ENCODE data around the gene POLR2F.
A peak's percentile ranks its signal among the peaks of the same experiment; 100 is the strongest.

The POLR2F gene

DNA sequence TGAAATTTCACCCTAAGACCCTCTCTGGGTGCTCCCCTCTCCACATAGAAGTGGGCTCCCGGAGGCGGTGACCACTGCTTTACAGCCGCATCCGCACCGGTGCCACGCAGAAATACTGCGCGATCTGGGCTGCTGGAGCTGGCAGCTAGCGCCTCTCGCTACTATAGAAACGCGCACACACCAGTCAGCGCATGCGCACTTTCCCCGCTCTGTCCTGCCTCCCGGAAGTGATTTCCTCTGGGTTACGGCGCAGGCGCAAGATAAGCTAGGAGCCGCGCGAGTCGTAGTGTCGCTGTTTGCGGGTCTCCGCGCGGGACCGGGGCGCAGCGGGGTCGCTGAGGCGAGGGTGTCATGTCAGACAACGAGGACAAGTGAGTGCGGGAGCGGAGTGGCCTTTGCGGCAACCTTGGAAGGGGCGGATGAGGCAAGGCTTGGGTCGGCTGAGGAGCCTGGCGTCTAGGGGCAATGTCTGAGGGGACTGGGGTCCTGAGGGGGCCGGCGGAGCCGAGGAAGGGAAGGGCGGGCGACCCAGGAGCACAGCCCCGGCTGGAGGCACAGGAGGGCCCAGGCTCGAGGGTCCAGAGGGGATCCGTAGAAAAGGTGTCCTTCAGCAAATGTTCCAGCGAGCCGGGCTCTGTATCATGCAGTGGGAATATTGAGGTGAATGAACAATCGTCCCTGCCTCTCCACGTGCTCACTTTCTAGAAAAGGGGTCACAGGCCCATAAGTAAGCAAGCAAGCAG is at the start of gene POLR2F, which contains the start of gene C22orf23:
Gene POLR2F, plus strand, starts transcription at position 263 of the 743 bp plus-strand sequence. Its CDS starts 89 bp downstream, at position 352.
Gene C22orf23, minus strand, starts transcription at position 165 of the 743 bp plus-strand sequence. CDS start 452 bp downstream, outside the sequence.
- DNase-seq (ENCODE audit: low read depth) = peak; percentile 71

DNA sequence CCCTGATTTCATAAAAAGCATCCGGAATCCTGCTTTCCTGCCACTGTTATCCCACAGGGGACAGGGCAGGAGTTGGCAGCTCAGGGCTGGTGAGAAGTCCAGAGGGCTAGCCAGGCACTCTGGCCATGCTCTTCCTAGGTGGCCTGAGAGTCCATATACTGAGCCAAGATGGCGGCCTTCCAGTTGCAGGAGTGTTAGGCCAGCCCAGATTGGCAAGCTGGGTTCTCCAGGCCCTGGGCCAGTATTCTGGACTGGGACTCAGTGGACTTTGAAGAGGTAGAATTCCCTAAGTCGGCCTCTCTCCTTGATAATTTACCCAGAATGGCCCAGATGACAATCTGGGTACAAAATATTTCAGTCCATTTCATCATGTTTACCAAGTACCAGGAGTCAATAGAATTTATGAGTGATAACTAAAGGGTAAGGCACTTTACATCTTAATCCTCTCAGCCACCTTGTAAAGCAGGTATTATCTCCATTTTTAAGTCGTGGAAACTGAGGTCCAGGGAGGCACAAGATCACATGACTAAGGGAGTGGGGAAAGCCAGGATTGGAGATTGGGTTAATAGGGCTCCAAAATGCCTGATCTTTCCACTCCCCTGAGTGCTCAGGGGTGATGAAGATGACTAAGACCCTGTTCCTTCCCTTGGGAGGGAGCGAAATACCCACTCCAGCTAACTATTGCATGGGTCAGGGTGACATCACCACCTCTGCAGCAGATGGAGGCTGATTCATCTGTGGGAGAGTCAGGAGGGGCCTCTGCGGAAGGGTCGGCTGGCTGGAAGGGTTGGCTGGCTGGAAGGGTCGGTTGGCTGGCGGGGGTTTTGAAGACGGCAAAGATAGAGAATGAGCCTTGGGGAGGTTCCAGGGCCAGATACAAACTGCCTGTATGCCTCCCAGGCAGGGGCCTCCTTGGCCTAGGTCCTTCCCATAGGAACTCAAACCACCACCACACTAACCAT is 48.6 kb upstream of the POLR2F start:
- DNase-seq (ENCODE audit: low read depth) = peak; percentile 97

DNA sequence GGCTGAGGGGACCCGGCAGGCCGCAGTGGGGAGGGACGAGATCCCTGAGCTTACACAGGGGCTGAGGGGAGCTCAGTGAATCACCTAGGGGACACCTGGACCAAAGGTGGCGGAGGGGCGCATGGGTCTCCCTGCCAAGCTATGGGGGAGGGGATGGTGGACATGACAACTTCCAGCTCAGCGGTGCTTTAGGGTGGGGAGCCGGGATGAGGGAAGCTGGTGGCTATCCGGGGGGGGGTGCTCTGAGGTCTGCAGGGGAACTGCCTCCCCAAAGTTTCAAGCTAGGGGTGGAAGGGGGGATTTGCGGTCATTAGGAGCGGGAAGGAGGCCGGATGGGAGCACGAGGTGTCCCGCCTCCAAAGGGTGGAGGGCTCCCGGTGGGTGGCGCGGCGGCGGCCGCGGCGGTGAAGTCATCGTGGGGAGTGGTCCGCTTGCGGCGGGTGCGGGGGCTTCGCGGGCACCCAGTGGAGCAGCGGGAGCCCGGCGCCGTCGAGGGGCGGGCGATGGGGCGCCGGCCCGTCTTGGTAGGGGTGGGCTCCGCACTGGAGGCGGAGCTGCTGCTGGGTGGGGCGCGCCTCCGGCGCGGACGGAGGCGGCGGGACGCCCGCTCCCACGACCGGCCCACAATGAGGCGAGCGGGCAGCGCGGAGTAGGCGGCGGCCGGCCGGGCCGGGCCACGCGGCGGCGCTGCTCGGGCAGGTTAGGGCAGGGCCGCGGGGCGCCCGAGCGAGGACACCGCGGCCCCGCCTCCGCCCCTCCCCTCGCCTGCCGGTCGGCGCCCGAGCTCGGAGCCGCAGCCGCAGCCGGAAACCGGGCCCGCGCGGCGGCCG is 47.8 kb upstream of the POLR2F start, which contains the start of gene MICALL1:
Gene MICALL1, plus strand, starts transcription at position 764 of the 830 bp plus-strand sequence. CDS start 126 bp downstream, outside the sequence.
- no peak for DNase-seq (ENCODE audit: low read depth)

DNA sequence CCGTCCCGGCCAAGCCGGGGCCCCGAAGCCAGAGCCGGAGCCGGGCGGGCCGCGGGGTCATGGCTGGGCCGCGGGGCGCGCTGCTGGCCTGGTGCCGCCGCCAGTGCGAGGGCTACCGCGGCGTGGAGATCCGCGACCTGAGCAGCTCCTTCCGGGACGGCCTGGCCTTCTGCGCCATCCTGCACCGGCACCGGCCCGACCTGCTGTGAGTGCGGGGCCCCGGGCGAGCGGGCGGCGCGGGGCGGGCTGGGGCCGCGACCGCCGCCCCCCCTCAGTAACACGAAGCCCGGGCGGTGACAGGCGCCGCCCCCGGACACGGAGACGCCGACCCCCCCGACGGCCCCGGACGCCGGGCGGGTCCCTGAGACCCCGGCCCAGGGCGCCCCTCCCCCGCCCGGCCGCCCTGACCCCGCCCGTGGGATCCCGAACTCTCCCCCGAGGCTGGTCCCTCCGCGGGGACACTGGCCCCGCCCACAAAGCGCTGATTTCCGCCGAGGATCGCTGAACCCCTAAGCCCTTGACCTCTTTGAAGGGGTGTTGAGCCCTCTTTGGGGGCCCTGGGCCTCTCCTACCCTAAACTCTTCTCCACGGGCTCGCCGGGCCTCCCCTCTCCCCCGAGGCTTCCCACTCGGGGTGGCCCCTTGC is 47.0 kb upstream of the POLR2F start:
- DNase-seq (ENCODE audit: low read depth) = no peak

DNA sequence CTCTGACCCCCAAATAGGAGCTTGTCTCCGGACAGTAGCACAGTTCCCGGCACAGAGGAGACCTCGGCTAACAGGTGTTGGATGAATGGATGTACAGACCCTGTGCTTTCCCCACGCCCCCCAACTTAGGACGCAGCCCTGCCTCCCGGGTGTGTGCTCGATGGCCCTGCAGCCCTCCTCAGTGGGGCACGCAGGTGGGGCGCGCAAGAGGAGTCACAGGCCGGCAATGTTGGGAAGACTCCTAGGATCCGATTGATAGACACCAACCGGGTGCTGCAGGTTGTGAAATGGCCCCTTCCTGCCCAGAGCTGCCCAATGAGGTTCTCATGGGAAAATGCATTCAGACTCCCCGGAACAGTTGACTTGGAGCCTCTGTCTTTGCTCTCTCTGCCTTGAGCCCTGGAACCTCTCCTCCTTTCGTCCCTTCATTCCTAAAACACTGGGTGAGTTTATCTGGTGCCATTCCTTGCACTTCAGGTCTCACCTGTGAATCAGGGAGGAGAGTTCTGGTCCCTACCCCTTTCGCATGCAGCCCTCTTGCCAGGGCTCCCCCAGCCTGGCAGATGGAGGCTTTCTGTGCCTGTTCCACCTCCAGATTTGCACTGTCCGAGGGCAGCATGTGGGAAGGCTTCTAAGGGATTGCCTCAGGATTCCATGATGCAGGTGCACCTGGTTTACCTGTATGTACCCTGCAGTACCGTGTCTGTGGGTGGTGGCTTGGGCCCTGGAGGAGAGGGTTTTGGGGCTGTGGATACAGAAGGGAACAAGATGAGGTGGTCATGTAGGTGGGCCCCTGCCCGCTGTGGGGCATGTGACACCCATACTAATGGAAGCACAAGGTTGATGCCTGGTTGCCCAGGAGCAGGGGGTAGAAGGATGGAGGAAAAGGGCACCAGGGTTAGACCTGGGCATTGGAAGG is 46.2 kb upstream of the POLR2F start:
- DNase-seq (ENCODE audit: low read depth) = no peak

DNA sequence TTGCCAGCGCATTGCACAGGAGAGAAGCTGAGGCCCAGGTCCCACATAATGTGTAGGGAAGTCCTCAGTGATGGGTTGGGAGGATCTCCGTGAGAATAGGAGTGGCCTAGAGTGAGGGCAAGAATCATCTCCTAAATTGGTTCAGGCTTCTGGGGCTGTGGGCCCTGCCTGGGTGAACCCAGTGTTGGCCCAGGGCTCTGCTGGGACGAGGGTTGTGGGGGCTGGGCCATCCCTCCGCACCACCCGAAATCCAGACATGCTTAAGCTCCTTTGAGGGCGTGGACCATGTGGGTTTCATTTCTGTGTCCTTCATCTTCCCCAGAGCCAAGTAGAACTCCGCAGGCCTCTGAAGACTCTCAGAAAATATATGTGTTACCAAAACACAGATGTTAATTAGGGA is 43.7 kb upstream of the POLR2F start:
- DNase-seq (ENCODE audit: low read depth) = no peak

DNA sequence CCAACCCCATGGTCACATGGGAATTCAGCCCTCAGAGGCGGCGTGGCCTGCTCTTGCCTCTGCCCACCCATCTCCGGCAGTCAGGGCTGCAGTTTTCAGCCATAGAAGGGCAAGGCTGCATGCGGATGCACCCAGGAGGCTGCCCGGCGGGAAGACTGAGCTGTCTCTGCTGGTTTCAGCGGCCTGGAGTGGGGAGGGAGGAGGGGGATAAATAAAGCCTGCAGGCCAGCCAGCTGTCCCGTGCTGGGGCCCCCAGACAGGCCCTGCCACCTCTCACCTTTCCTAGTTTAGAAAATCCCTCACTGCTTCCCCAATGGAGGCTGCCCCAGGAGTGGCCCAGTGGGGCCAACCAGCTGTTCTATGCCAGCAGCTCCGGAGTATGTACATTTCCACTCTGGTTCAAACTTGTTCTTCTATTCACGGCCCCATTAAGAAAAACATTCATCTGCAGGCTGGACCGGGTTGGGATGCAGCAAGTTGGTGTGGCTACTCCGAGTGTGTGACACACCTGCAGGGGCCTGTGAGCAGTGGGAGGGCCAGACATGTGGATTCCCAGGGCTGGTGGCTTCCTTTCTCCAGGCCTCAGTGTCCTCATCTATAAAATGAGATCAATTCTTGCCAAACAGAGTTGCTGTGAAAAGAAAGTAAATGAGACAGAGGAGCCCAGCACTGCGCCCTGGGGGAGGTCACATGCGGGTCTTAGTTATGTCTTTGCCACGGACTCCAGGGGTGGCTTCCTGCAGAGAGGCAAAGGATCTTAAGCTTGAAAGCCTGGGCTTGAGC is 42.4 kb upstream of the POLR2F start:
- DNase-seq (ENCODE audit: low read depth) = no peak

DNA sequence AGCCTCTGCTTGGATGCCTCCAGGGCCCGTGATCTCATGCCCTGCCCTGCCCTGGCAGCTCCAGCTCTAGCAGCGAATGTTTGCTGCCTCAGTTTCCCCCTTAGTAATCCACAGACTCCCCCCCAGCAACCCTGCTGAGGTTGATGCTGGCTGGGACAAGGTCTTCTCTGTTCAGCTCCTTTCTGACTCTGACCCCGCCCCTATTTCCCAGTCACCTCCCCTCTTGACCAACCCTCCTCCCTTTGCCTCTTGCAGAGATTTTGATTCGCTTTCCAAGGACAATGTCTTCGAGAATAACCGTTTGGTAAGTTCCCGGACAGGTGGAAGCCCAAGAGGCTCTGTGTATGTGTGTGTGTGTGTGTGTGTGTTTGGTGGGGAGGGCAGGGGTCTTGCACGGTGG is 41.8 kb upstream of the POLR2F start:
- no peak for DNase-seq (ENCODE audit: low read depth)

DNA sequence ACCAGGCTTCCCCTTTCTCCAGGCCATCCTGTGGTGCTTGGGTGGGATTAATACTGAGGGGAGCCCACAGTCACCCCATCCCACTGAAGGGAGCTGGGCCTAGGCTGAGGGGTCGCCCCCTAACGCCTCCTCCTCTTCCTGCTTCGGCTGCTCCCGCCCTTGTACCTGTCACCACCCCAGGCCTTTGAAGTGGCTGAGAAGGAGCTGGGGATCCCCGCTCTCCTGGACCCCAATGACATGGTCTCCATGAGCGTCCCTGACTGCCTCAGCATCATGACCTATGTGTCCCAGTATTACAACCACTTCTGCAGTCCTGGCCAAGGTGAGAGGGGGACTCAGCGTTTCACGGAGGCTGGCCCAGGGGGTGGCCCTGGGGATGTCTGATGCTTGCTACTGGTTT is 41.3 kb upstream of the POLR2F start:
- DNase-seq (ENCODE audit: low read depth) = no peak

DNA sequence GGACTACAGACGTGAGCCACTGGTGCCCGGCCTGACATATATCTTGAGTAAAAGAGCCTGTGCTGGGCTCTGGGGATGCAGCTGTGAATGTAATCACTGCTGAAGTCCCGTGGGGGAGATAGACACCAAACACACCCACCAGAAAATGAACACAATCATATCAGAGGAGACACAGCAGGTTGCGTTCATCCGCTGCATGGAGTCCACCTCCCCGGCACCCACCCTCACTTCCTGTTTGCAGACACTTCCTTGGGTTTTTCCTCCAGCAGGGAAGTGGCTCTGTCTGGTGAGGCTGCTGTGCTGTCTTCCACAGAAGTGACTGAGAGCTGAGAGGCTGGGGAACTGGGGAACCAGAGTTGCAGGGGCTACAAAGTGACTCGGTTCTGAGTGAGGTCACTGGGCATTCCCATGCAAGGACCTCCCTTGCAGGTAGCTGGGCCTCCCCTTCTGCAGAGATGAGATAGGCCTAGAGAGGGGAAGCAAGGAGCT is 40.2 kb upstream of the POLR2F start:
- no peak for DNase-seq (ENCODE audit: low read depth)

DNA sequence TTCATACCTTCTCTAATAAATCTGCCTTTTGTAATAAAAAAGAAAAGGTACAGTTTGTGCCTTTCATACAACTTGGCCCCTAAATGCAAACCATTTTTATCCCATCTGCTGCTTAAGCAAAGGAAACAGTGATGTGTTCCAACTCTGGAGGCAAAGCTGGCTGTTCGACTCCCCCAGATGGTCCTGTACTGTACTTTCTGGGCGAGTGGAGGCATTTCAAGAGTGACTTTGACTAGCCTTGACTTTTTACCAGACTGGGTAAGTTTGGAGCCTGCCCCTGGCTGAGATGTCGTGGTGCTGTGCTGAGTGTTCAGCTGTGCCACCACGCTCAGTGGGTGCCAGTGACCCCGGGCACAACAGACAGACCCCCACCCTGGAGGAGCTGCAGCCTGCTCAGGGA is 37.2 kb upstream of the POLR2F start:
- no peak for DNase-seq (ENCODE audit: low read depth)

DNA sequence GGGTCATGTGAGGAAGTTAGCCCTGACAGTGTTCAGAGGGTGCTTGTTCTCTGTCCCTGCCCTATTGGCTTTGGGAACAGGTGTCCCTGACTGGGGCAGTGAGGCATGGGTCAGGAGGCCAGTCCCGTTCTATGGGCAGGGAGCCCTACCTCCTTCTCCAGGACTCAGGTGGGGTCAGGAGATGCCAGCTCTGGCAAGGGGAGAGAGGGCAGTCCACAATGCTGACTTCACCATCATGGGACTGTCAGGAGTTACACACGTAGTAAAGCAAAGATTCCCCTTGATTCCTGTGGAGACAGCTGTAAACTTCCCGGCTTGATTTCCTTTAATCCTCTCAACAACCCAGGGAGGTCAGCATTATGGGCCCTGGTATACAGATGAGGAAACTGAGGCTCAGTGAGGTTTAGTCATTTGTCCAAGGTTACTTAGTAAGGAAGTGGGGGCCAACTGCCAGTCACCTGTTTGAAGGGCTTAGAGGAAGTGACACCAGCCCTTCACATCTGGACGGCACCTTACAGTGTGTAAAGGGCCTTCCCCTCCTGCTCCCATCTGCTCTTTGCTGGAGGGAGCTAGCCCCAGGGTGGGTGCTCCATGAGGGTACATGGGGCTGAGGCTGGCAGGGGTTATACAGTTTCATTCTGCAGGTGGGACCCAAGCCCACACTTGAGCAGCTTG is 35.5 kb upstream of the POLR2F start:
- DNase-seq (ENCODE audit: low read depth) = no peak

DNA sequence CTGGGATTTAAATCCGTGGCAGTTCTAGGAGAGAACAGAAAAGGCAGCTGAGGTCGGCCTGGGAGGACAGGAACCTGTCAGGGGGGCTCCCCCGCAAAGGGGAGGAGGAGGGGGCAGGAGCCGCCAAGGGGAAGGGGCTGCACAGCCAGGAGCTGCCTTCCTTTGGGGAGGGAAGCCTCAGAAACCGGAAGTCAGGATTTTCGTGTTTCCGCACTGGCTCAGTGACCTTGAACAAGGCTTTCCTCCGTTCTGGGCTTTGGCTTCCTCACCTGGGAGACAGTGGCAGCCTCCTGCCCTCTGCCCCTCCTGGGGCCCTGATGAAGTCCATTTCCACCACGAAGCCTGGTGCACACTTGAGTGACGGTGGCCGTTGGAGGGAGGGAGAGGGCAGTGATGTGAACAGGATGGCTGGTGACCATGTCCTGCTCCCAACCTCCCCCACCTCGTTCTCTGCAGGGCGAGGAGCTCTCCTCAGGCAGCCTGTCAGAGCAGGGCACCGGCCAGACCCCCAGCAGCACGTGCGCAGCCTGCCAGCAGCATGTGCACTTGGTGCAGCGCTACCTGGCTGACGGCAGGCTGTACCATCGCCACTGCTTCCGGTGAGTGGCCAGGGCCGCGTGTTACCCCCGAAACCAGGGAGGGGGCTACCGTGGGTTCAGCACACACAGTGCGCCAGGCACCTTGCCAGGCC is 34.8 kb upstream of the POLR2F start:
- no peak for DNase-seq (ENCODE audit: low read depth)

DNA sequence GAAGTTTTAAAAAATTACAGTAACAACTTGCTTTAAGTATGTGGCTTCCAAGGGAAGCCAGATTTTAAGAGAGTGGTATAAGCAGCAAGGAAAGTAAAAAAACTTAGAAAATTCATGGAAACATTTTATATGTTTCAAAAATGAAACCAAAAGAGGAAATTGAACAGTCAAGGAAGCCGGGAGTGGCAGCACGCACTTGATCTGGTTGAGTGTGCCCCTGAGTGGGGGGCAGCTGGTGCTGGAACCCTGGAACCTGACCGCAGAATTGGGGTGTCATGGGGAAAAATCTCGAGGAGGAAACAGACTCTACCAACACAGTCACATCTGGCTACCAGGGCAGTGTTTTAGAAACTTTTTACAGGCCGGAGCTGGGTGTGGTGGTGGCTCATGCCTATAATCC is 33.4 kb upstream of the POLR2F start:
- DNase-seq (ENCODE audit: low read depth) = no peak

DNA sequence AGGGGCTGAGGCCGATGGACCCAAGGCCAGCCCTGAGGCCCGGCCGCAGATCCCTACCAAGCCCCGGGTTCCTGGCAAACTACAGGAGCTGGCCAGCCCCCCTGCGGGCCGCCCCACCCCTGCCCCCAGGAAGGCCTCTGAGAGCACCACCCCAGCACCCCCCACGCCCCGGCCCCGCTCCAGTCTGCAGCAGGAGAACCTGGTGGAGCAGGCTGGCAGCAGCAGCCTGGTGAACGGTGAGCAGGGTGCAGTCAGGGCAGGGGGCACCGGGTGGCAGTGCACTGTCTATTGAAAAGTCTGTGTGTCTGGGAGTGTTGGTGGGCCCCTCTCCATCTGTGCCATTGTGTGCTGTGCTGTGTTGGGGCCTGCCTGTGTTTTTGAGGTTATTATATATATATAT is 31.3 kb upstream of the POLR2F start:
- no peak for DNase-seq (ENCODE audit: low read depth)

DNA sequence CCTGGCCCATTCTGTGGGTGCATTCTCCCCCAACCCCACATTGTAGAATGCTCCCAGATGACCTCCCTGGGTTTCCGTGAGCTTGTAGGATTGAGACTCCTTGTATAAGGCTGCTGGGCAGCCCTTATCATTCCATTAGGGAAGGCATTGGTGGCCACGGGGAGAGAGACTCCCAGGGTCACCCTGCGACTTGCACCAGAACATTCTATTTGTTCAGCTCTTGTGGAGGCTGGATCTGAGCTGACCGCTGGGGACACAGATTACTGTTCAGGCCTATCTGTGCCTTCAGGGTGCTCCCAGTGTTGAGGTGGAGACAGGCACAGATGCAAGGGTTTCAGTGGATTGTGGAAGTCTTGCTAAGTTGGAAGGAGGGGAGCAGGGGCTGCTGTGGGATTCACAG is 29.6 kb upstream of the POLR2F start:
- DNase-seq (ENCODE audit: low read depth) = no peak

DNA sequence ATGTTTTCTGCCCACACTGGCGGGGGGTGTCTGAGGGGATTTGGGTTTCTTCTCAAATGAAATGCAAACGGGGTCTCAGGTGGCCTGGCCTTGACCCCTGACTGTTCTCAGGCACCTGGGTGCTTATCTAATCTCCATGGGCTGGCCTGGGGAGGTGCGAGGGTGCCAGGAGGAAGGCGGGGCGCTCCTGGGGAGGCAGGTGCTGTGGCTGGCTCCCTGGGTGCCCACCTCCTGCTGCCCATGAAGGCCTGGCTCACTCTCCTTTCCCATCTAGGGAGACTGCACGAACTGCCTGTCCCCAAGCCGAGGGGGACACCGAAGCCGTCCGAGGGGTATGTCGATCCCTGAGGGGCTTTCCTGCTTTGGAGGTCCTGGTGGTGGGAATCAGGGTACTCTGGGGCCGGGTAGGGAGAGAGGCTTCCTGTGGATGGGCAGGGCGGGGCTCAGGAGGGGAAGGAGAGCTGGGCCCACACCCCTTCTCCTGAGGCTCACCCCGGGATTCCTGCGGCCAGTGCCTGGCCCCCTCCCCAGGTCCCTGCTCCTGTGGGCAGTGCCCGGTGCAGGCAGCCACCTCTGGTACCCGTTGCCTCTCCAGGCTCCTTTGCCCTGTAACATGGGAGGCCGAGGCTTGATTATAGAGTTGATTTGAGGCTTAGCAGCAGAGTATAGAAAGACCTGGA is 29.0 kb upstream of the POLR2F start:
- DNase-seq (ENCODE audit: low read depth) = no peak

DNA sequence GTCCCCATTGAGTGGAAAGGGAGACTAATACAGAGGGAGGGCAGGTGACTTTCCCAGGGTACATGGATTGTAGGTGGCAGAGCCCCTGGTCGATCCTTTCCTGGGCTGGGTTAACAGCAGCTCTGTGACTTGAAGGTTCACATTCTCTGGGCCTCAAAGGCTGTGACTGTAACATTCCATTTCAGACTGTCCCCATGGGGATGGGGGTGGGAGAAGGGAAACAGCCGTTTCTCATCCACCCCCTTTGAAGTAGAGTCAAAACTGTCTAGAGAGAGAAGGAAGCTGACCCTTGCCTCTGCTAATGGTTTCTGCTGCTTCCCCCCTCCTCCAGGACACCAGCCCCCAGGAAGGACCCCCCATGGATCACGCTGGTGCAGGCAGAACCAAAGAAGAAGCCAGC is 28.2 kb upstream of the POLR2F start:
- DNase-seq (ENCODE audit: low read depth) = no peak
